Lower leg skin (tissue), 4 donors: Measurements from ENCODE around the gene LYAR. TPM values are rescaled to one million over a fixed set of nuclear protein-coding genes. Genes with fewer than 3 reads are reported as not detected.

Experiments
- DNase-seq, 2 donors: peaks; one replicate each; pipeline ENCODE4 v3.0.0-alpha.2; 2019; ENCODE audit warnings: low spot score in 2 of 2
- H3K4me3 ChIP-seq: fragments of 200-600 bp; sonication (generic); 2 replicates; pipeline ENCODE4 v1.5.1; 2017; ENCODE audit warnings: mild to moderate bottlenecking, low read depth; ENCODE audit not compliant: poor library complexity, severe bottlenecking
- CTCF ChIP-seq, 3 donors: fragments of 450-650 bp; IDR thresholded peaks; one replicate each; pipeline ENCODE4 v1.5.1; 2016; ENCODE audit warnings: antibody characterized with exemption in 3 of 3, mild to moderate bottlenecking in 3 of 3, moderate library complexity in 2 of 3
- POLR2A ChIP-seq, 2 donors: fragments of 450-650 bp; IDR thresholded peaks; one replicate each; pipeline ENCODE4 v1.6.1; 2016 to 2017; ENCODE audit warnings: antibody characterized with exemption in 2 of 2, mild to moderate bottlenecking in 1 of 2, moderate library complexity in 1 of 2
- WGBS, 2 donors: methylation state at CpG; one replicate each; pipeline ENCODE4 v1.1.5; 2018; 5-methylcytosine and 5-hydroxymethylcytosine counted together
- intact Hi-C: fragments of 100-400 bp; cut with DNase I; formaldehyde crosslinking; loops from one replicate; pipeline ENCODE4 v1.15.0; 2023; ENCODE audit warnings: low total_unique reads
- total RNA-seq, 4 donors: library from RNA; depleted of rRNA; stranded (reverse); fragments of >200 nt; gene quantifications; one replicate each; pipeline ENCODE4 v1.1.0, GENCODE V29; 2016

LYAR gene
- total RNA-seq, 4 donors from 2014 or later: 5.9 to 13.2 (median 10.0) TPM

DNA sequence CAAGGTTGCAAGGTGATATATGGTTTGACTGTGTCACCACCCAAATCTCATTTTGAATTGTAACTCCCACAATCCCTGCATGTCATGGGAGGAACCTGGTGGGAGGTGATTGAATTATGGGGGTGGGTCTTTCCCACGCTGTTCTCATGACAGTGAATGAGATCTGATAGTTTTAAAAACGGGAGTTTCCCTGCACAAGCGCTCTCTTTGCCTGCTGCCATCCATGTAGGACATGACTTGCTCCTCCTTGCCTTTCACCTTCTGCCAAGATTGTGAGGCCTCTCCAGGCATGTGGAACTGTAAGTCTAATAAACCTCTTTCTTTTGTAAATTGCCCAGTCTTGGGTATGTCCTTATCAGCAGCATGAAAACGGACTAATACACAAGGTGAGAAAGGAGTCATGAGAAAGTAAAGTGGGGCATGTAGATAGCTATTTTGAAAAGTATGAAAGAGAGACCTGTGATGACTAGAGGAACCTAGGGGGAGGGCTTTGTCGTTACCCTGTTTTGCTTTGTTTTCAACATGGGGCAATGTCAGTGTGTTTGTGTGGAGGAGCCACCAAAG is 6.4 kb upstream of the LYAR start:
- no peak for DNase-seq
- H3K4me3 ChIP-seq: no peak overlapping the region
- WGBS, 2 donors: 94 to 96% methylated on average over 5 of the region's 5 CpGs
- intact Hi-C loops: no loop called here
- no peak for TF ChIP-seq CTCF (IDR thresholded peaks at IDR 0.05)
- no peak for TF ChIP-seq POLR2A (IDR thresholded peaks at IDR 0.05)

- intact Hi-C loops: no loop called here
- WGBS, 2 donors: 91 to 92% methylated on average over 3 of the region's 3 CpGs
- TF ChIP-seq CTCF (IDR thresholded peaks at IDR 0.05): no peak
- TF ChIP-seq POLR2A (IDR thresholded peaks at IDR 0.05): no peak
- no peak for DNase-seq
- no peak overlapping the region for H3K4me3 ChIP-seq
Observed at GRCh38 chr4:4293279-4293678, 3.3 kb upstream of the LYAR start.

DNA sequence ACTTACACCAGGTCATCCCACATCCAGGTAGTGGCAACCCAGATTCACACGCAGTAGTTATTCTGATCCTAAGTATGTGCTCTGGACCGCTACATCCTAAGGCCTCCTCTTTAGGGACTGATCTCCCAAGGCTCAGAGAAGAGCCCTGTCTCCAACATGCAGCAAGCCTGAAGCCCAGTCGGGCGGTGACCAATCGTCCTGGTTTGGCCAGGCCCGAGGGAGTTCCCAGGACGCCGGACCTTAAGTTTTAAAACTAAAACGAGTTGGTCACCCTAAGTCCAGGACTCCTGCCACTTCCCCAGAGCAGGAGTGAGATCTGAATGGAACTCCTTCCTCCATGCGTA is 385 bp downstream of the LYAR start:
- intact Hi-C loops: no loop called here
- TF ChIP-seq CTCF (IDR thresholded peaks at IDR 0.05): no peak
- TF ChIP-seq POLR2A (IDR thresholded peaks at IDR 0.05): no peak
- peak overlapping the region; percentile 70 for H3K4me3 ChIP-seq
- WGBS, 2 donors: 0% methylated on average over 4 to 10 of the region's 10 CpGs
- no peak for DNase-seq

DNA sequence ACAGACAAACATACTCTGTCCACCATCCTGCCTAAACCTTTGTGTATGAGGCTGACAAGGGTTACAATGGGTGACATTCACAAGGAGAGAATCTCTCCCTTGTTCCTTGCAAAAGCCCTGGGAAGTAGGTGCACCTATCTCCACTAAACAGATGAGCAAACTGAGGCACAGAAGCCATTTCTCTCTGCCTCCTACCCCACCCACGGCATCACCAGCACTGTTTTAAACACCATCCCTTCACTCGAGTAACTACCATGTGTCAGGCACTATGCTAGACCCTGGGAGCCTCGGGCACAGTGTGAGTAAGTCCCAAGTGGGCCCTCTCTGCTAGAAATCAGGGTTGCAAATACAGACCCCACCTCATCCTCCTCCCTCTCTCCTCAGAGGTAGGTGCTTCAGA is 899 bp downstream of the LYAR start:
- H3K4me3 ChIP-seq: peak overlapping the region; percentile 70
- 23 to 39% methylated on average over 3 of the region's 3 CpGs for WGBS, 2 donors
- intact Hi-C loops: no loop called here
- TF ChIP-seq CTCF (IDR thresholded peaks at IDR 0.05) (no peak), POLR2A (IDR thresholded peaks at IDR 0.05) (no peak)
- DNase-seq: no peak

DNA sequence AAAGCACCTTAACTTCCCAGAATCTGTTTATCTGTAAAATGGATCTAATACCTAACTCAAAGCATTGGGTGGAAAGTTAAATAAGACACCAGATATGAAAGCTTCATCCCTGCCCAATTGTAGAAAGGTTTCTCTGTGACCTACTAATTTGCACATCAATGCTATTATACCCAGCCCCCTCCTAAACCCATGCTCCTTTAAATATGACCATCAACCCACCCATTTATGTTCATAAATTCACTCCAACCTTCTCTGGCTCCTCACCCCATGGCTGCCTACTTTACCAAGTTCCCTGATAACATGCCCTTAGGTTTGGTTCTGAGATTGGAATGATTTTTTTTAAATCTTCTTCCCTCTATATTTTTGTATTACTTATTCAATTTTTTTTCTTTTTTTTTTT is 1.9 kb downstream of the LYAR start:
- TF ChIP-seq POLR2A (IDR thresholded peaks at IDR 0.05) (no peak), CTCF (IDR thresholded peaks at IDR 0.05) (no peak)
- H3K4me3 ChIP-seq: no peak overlapping the region
- intact Hi-C loops: no loop called here
- no peak for DNase-seq
